Heart left ventricle (tissue), 16 donors: ENCODE measurements around the gene GRB7. TPM values are rescaled to one million over a fixed set of nuclear protein-coding genes. Genes with fewer than 3 reads are reported as not detected.

Experiments used
- ATAC-seq, 4 donors: fragments of 200-7000 bp; cut with Tn5 transposase; one replicate each; pipeline ENCODE4 v1.9.1; 2020 to 2022; ENCODE audit warnings: moderate library complexity in 4 of 4, mild to moderate bottlenecking in 3 of 4, moderate number of reproducible peaks in 1 of 4
- DNase-seq, 5 donors: peaks; one replicate each; pipeline ENCODE4 v3.0.0-alpha.2; 2020
- H3K27ac ChIP-seq, 12 donors: fragments of 200-600 bp; sonication (generic) in 4 of 12; one replicate each; pipeline versions ENCODE4 v1.5.0 to v1.8.0; 2016 to 2022; ENCODE audit warnings: mild to moderate bottlenecking in 2 of 12
- H3K27me3 ChIP-seq, 9 donors: fragments of 200-600 bp; sonication (generic) in 2 of 9; one replicate each; pipeline versions ENCODE4 v1.5.1 to v1.8.0; 2016 to 2022; ENCODE audit warnings: mild to moderate bottlenecking in 3 of 9
- H3K36me3 ChIP-seq, 9 donors: fragments of 200-600 bp; sonication (generic) in 2 of 9; one replicate each; pipeline versions ENCODE4 v1.5.0 to v1.8.0; 2018 to 2022; ENCODE audit warnings: mild to moderate bottlenecking in 2 of 9
- H3K4me1 ChIP-seq, 12 donors: fragments of 200-600 bp; sonication (generic) in 4 of 12; one replicate each; pipeline versions ENCODE4 v1.5.0 to v1.8.0; 2016 to 2022; ENCODE audit warnings: mild to moderate bottlenecking in 3 of 12
- H3K4me3 ChIP-seq, 12 donors: fragments of 200-600 bp; sonication (generic) in 4 of 12; one replicate each; pipeline versions ENCODE4 v1.5.0 to v1.8.0; 2017 to 2022; ENCODE audit warnings: mild to moderate bottlenecking in 9 of 12, moderate library complexity in 4 of 12
- H3K9me3 ChIP-seq, 12 donors: fragments of 200-600 bp; sonication (generic) in 4 of 12; one replicate each; pipeline versions ENCODE4 v1.5.0 to v1.8.0; 2016 to 2022; ENCODE audit warnings: mild to moderate bottlenecking in 1 of 12
- POLR2A ChIP-seq, 2 donors: fragments of 450-650 bp; IDR thresholded peaks; one replicate each; pipeline ENCODE4 v1.6.1; 2017; ENCODE audit warnings: antibody characterized with exemption in 2 of 2, mild to moderate bottlenecking in 2 of 2, moderate library complexity in 2 of 2
- WGBS, 4 donors: extraction: QIAGEN DNeasy Blood & Tissue Kit in 2 of 4; methylation state at CpG; one replicate each; pipeline versions ENCODE4 v1.1.5 to v1.1.7; 2013 to 2018; 5-methylcytosine and 5-hydroxymethylcytosine counted together
- intact Hi-C, 10 donors: fragments of 100-400 bp; cut with DNase I; formaldehyde crosslinking; loops; one replicate each; pipeline versions ENCODE4 v1.11.1 to v1.14.2; 2022
- polyA plus RNA-seq, 2 donors: library from polyadenylated mRNA; stranded (reverse); fragments of 200-250 nt; gene quantifications; one replicate each; pipeline ENCODE4 v1.2.3, GENCODE V29; 2013
- total RNA-seq, 9 donors: library from RNA; depleted of rRNA in 2 of 9; stranded (reverse); fragments of >200 nt in 2 of 9; fragmentation: NEBNext Ultra II Directional in 3 of 9; extraction: Animal tissue kit (Norgen Biotek cat#: 25700) in 3 of 9; gene quantifications; one replicate each; pipeline versions ENCODE4 v1.1.0 to v1.2.4, GENCODE V29; 2016 to 2023
- TF ChIP-seq, protein P1 (sequence below), 12 donors: fragments of 200-600 bp; sonication (generic) in 4 of 12; IDR thresholded peaks; one replicate each; pipeline versions ENCODE4 v1.5.0 to v1.8.0; 2018 to 2022; ENCODE audit warnings: antibody characterized with exemption in 12 of 12, mild to moderate bottlenecking in 5 of 12
- donor health status: ischemic (EF 13 %, LVEDD 7.1; RV severe dilation, severe dysfunction).
- donor health status: healthy with polysubstance abuse.
- donor health status: DM: no; HTN: yes; CAD: no.
- donor health status: DM: no; HTN: no; CAD: no.
- donor health status: ischemic (EF 25% LVEDD 6.9; RV normal size, moderate dysfunction).
- donor health status: ischemic (EF 25% LVEDD 5.7; RV mildly dilated, moderate dysfunction).
- donor health status: healthy.
- donor health status: DM: yes; HTN: yes; CAD: no.
- donor health status: ischemic (EF 35%, LVEDD 5.7; RV mildly dilated, moderate dysfunction).
- donor health status: nonischemic (EF 11% LVEDD 7.7; RV severe dilation, severe dysfunction).
- donor health status: DM: yes; HTN: yes; CAD: no.
- donor health status: PGD.
- donor health status: ischemic (EF 29% LVEDD 5.4; RV normal size, mild dysfunction).
- donor health status: nonischemic (EF 23%, LVEDD 6.1; RV moderate dilation, normal function).

GRB7 gene
- total and polyA plus RNA-seq, 11 donors, result 0.48 to 8.2 (median 1.3) TPM

DNA sequence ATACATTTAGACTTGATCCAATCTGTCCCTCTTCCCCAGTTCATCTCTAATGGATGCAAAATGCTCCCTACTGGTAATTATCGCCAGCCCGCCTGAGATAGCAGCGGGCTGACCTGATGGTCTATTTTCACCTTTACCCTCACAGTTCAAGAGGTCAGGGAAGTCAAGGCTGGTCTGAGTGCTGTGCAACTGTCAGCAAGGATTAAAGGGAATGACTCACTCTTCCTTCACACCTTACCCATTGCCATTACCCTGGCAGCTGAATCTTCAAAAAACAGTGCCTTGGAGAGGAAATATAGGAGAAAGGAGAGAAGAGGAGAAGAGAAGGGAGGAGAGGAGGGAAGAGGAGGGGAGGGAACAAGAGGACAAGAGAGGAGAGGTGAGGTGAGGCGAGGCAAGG, 36.3 kb downstream of the GRB7 start:
- WGBS, 4 donors, result 70 to 86% (median 77%) methylated on average over 4 of the region's 4 CpGs
- Histone ChIP-seq H3K27me3 (peaks cover 0 to 25% (median 3%) of the 10 kb centered on the region in 9 donors), H3K9me3 (no peaks in the 10 kb centered on the region), H3K4me1 (peaks cover 0 to 12% (median 0%) of the 10 kb centered on the region in 12 donors), H3K36me3 (no peaks in the 10 kb centered on the region), H3K27ac (peak overlapping the region in 1 of 12 donors; percentile 88), H3K4me3 (peak overlapping the region in 1 of 12 donors; percentile 47)
- DNase-seq (no peak), ATAC-seq (no peak)
- intact Hi-C loops, result no loop called here
- TF ChIP-seq, protein P1, sequence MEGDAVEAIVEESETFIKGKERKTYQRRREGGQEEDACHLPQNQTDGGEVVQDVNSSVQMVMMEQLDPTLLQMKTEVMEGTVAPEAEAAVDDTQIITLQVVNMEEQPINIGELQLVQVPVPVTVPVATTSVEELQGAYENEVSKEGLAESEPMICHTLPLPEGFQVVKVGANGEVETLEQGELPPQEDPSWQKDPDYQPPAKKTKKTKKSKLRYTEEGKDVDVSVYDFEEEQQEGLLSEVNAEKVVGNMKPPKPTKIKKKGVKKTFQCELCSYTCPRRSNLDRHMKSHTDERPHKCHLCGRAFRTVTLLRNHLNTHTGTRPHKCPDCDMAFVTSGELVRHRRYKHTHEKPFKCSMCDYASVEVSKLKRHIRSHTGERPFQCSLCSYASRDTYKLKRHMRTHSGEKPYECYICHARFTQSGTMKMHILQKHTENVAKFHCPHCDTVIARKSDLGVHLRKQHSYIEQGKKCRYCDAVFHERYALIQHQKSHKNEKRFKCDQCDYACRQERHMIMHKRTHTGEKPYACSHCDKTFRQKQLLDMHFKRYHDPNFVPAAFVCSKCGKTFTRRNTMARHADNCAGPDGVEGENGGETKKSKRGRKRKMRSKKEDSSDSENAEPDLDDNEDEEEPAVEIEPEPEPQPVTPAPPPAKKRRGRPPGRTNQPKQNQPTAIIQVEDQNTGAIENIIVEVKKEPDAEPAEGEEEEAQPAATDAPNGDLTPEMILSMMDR (IDR thresholded peaks at IDR 0.05), result no peak
- TF ChIP-seq POLR2A (IDR thresholded peaks at IDR 0.05), result no peak

DNA sequence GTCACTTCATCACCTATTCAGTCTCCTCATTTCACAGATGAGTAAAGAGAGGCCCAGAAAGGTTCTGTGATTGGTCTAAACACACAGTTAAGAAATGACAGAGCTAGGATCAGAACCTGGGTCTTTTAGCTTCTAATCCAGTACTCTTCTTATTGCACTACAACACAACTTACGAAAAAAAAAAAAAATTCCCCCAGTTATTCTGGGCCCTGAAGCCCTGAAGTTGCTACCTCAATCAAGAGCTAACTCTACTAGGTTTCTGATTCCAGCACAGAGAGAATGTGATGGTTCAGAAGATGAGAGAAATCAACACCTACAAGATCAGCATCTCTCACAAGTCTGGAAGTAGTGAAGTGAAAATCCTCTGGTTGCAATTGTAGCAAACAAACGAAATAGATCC, 37.3 kb downstream of the GRB7 start:
- H3K4me3 ChIP-seq, result peak overlapping the region in 1 of 12 donors; percentile 47
- no peak for TF ChIP-seq POLR2A (IDR thresholded peaks at IDR 0.05)
- TF ChIP-seq, protein P1 (IDR thresholded peaks at IDR 0.05), result no peak
- peak overlapping the region in 1 of 12 donors; percentile 88 for H3K27ac ChIP-seq
- H3K4me1 ChIP-seq, result peaks cover 0 to 8% (median 0%) of the 10 kb centered on the region in 12 donors
- ATAC-seq, result no peak
- DNase-seq, result no peak
- H3K27me3 ChIP-seq, result peaks cover 0 to 29% (median 3%) of the 10 kb centered on the region in 9 donors
- intact Hi-C loops, result no loop called here
- H3K9me3 ChIP-seq, result no peaks in the 10 kb centered on the region
- H3K36me3 ChIP-seq, result no peaks in the 10 kb centered on the region
- WGBS, 4 donors, result 78 to 82% (median 80%) methylated on average over 2 of the region's 2 CpGs

DNA sequence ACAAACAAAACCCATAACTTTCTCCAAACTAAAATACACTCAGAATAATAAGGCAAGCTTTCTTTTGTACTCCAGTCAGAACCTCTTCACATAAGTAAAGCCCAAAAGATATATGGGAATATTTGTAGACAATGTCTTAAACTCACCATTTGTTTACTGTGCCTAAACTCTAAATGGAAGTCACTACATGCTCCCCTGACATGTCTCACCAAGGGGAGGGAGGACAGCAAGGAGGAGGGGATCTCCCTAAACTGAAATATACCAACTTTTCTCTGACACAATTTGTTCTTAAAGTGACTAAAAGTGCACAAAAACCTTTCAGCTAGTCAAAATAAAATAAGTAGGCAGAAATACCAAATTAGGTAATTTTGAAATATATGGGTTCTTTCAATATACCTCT, 38.5 kb downstream of the GRB7 start:
- H3K4me1 ChIP-seq, result peaks cover 0 to 10% (median 0%) of the 10 kb centered on the region in 12 donors
- intact Hi-C loops, result no loop called here
- TF ChIP-seq, protein P1 (IDR thresholded peaks at IDR 0.05), result no peak
- TF ChIP-seq POLR2A (IDR thresholded peaks at IDR 0.05), result no peak
- peak overlapping the region in 1 of 12 donors; percentile 88 for H3K27ac ChIP-seq
- ATAC-seq, result no peak
- H3K4me3 ChIP-seq, result peak overlapping the region in 1 of 12 donors; percentile 47
- peaks cover 0 to 40% (median 11%) of the 10 kb centered on the region in 9 donors for H3K27me3 ChIP-seq
- no peaks in the 10 kb centered on the region for H3K36me3 ChIP-seq
- no peak for DNase-seq
- H3K9me3 ChIP-seq, result no peaks in the 10 kb centered on the region

DNA sequence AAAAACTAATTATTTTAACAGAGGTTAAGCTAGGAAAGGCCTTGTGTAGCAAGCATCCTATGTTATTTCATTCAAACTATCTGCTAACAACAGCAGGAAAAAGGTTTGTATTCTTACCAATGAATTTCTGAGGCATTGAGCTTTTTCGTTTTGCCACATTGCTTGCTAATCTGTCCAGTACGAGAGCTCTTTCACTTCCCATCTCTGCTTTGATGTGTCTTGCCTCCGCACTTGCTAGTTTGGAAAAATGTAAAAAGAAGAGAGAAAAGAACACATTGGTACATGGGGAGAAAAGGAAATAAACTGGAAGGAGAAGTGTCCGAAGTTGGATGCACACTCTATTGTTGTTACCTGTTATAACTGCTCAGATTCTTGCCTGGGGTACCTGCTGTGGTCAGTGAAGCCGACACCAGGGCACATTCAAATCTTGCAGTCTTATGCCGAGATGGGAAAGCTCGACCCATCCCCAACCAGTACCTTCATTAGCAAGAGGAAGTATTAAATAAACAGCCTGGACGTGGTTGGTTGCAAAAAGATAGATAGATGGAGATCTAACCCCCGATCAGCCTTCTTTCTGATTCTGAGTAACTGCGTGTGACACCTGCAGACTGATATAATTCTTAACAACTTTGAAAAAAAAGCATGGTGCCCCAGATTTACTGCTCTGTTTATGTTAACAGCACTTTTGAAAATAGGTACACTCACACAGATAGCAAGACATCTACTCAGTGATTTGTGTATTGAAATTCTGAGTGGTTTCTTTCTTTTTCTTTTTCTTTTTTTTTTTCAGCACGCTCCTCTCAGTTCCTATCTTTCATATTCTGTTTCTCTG, 40.0 kb downstream of the GRB7 start:
- DNase-seq, result no peak
- Histone ChIP-seq H3K4me1 (peaks cover 0 to 22% (median 0%) of the 10 kb centered on the region in 12 donors), H3K4me3 (peak overlapping the region in 2 of 12 donors; percentile 3 to 47), H3K9me3 (no peaks in the 10 kb centered on the region), H3K36me3 (no peaks in the 10 kb centered on the region), H3K27me3 (peaks cover 0 to 41% (median 13%) of the 10 kb centered on the region in 9 donors), H3K27ac (peak overlapping the region in 1 of 12 donors; percentile 88)
- intact Hi-C loops, result no loop called here
- TF ChIP-seq, protein P1 (IDR thresholded peaks at IDR 0.05), result no peak
- TF ChIP-seq POLR2A (IDR thresholded peaks at IDR 0.05), result no peak
- no peak for ATAC-seq
- WGBS, 4 donors, result 54 to 59% (median 57%) methylated on average over 11 of the region's 11 CpGs
